ENCODE data around the gene SLC22A5. TPM values are rescaled to one million over a fixed set of nuclear protein-coding genes. Genes with fewer than 3 reads are reported as not detected.

The SLC22A5 gene
- total and polyA plus RNA-seq, 2 donors (not counting 3 experiments of a cell fraction or from before 2014, with no cell fraction given) = 3.6 to 9.3 TPM

DNA sequence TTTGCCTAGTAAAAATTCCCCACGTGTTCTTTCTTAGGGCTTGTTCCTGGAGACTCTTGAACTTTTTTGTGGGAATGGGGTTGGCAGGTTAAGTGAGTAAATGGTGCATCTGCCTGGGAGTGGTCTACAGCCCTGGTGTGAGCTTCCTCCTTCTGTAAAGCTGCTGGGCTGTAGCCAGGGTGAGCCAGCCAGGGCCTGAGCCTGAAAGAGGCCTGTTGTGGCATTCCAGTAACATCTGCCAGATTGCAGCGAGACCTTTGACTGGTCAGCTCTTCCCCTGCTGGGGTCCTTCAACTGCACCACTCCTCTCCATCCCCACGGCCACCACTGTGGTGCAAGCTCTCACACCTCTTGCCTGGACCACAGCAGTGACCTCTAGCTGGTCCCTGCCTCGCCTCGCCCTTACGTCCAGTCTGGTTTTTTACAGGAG, 47.5 kb downstream of the SLC22A5 start:
- no peak overlapping the region for H3K4me2 ChIP-seq (ENCODE audit: insufficient read depth, low read length)
- H3K27ac ChIP-seq (ENCODE audit: insufficient read depth, low read depth, low read length) = no peak overlapping the region
- H3K9ac ChIP-seq (replicated peaks; ENCODE audit: extremely low read depth, insufficient read depth, low read length) = no peak overlapping the region
- no peaks in the 10 kb centered on the region for H4K20me1 ChIP-seq (replicated peaks; ENCODE audit: control insufficient read depth, extremely low read depth, insufficient read depth, low read length)
- dilution Hi-C loops (cut with MboI; ENCODE audit: extremely low pct_ligation_motif_present, low sequenced_read_pairs) (no loop called here), intact Hi-C loops (cut with micrococcal nuclease) (no loop called here)
- TF ChIP-seq MYC (IDR thresholded peaks at IDR 0.05; ENCODE audit: low read depth, low read length) (no peak), CTCF (IDR thresholded peaks at IDR 0.05; ENCODE audit: extremely low read depth in 1 of 2, insufficient read depth in 1 of 2, low read depth in 1 of 2, low read length in 2 of 2) (no peak), EZH2 (IDR thresholded peaks at IDR 0.05; ENCODE audit: borderline replicate concordance, low read depth, low read length, severe bottlenecking) (no peak), GATA2 (IDR thresholded peaks at IDR 0.05; ENCODE audit: insufficient read depth, insufficient read length, low read depth, low read length) (no peak), JUN (IDR thresholded peaks at IDR 0.05; ENCODE audit: borderline replicate concordance, insufficient read depth, insufficient read length, low read depth) (no peak), POLR2AphosphoS5 (IDR thresholded peaks at IDR 0.05; ENCODE audit: insufficient read depth, low read depth, low read length) (no peak), FOS (IDR thresholded peaks at IDR 0.05; ENCODE audit: borderline replicate concordance, insufficient read depth, low read length) (no peak), MAX (IDR thresholded peaks at IDR 0.05; ENCODE audit: insufficient read depth, insufficient read length) (no peak), POLR2A (IDR thresholded peaks at IDR 0.05; ENCODE audit: low read depth, low read length) (no peak)
- H2AFZ ChIP-seq (ENCODE audit: low read depth, low read length) = no peak overlapping the region
- H3K9me1 ChIP-seq (replicated peaks; ENCODE audit: control insufficient read depth, extremely low read depth, insufficient read depth, low read length) = no peaks in the 10 kb centered on the region
- ChIA-PET POLR2A (no interaction called here), CTCF (interaction anchor here (0.8 to 5.3 kb wide), 5 partner anchors 22 to 84 kb away, joined by 3 to 32 read pairs (median 15); partner anchors contain the start of gene IRF1)
- no peak overlapping the region for H3K4me3 ChIP-seq (replicated peaks in 1 of 3; ENCODE audit: insufficient read depth in 1 of 3, low read depth in 1 of 3, low read length in 3 of 3)
- peaks cover 43% of the 10 kb centered on the region for H3K4me1 ChIP-seq (ENCODE audit: control insufficient read depth, extremely low read depth, insufficient read depth, low read length)
- H3K36me3 ChIP-seq (ENCODE audit: control insufficient read depth in 2 of 2, extremely low read depth in 1 of 2, insufficient read depth in 2 of 2, low read length in 2 of 2) = no peaks in the 10 kb centered on the region
- no peaks in the 10 kb centered on the region for H3K9me3 ChIP-seq (replicated peaks; ENCODE audit: control insufficient read depth, insufficient read depth, low read length)
- no peak for FAIRE-seq
- BruUV-seq (replicated peaks) = no TSS peak
- no peak for DNase-seq (ENCODE audit: low read depth, low spot score)
- no peaks in the 10 kb centered on the region for H3K27me3 ChIP-seq (ENCODE audit: control insufficient read depth in 2 of 2, insufficient read depth in 2 of 2, low read length in 2 of 2)
- no peaks in the 10 kb centered on the region for H3K79me2 ChIP-seq (ENCODE audit: control insufficient read depth, insufficient read depth, low read length)
